ENCODE measurements around the gene TAOK2. TPM values are rescaled to one million over a fixed set of nuclear protein-coding genes. Genes with fewer than 3 reads are reported as not detected.
"Not testable (repeated sequence)": the region's sequence is repeated elsewhere in the genome, so short reads cannot be mapped to it uniquely, and the experiment has no call there.

Gene TAOK2
- total RNA-seq, 1 donor from 2014 or later: 178 TPM

DNA sequence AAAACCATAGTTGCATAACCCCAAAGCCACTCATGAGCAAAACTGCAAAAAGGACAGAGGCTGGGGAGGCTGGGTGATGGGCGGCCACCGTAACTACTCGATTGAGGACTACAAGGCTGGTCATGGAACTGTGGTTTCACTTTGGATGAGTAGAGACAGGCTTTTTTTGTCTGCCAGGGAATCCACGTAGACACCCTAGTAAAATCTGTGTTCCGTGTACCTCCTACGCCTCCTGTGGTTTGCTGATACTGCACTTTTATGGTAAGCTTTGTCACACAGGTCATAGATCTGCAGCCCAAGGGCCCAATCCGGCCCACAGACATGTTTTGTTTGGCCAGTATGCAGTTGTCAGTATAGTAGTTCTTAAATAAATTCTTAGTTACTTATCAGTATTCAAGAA, 59.6 kb downstream of the TAOK2 start:
- peaks cover 11% of the 10 kb centered on the region for H3K4me1 Mint-ChIP-seq (ENCODE audit: unreplicated experiment)
- no peaks in the 10 kb centered on the region for H3K9me3 Mint-ChIP-seq (ENCODE audit: unreplicated experiment)
- TF ChIP-seq CTCF (IDR thresholded peaks at IDR 0.05; ENCODE audit: unreplicated experiment): no peak
- H3K36me3 Mint-ChIP-seq (ENCODE audit: low read depth, unreplicated experiment): no peaks in the 10 kb centered on the region
- DNase-seq (ENCODE audit: low spot score): no peak
- no peak overlapping the region for H3K4me3 Mint-ChIP-seq (ENCODE audit: unreplicated experiment)
- no peak overlapping the region for H3K27ac Mint-ChIP-seq (ENCODE audit: unreplicated experiment)
- peaks cover 11% of the 10 kb centered on the region for H3K27me3 Mint-ChIP-seq (ENCODE audit: unreplicated experiment)

DNA sequence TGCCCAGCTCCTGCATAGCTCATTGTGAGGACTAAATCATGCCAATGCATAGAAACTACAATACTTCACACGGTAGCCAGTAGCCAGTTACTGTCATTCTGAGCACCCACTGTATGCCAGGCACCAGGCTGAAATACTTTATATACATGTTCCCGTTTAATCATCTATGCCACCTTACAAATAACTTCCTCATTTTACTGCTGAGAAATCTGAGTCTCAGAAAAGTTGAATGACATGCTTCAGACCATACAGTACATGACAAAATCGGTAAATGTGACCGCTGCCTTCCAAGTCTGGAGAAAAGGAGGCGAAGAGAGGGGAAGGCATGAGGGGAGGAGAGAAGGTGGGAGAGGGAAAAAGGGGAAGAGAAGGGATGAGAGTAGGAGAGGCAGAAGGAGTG, 66.6 kb downstream of the TAOK2 start:
- TF ChIP-seq CTCF (IDR thresholded peaks at IDR 0.05; ENCODE audit: unreplicated experiment): no peak

DNA sequence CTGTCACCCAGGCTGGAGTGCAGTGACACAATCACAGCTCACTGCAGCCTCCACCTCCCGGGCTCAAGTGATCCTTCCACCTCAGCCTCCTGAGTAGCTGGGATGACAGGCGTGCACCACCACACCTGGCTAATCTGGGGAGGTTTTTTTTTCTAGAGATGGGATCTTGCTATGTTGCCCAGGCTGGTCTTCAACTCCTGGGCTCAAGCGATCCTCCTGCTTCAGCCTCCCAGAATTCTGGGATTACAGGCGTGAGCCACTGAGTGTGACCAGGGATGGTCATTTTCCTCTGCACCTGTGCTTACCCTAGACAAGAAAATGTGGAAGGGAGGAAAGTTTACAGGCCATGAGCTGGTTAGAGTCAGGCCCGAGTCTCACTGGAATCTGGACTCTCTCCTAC, 67.0 kb downstream of the TAOK2 start:
- not testable (repeated sequence) for H3K9me3 Mint-ChIP-seq (ENCODE audit: unreplicated experiment); H3K4me3 Mint-ChIP-seq (ENCODE audit: unreplicated experiment); H3K36me3 Mint-ChIP-seq (ENCODE audit: low read depth, unreplicated experiment); H3K4me1 Mint-ChIP-seq (ENCODE audit: unreplicated experiment); DNase-seq (ENCODE audit: low spot score); H3K27me3 Mint-ChIP-seq (ENCODE audit: unreplicated experiment); H3K27ac Mint-ChIP-seq (ENCODE audit: unreplicated experiment)

More for the DNA sequence above, 66.6 kb downstream of the TAOK2 start:
- H3K36me3 Mint-ChIP-seq (ENCODE audit: low read depth, unreplicated experiment): peaks cover 1% of the 10 kb centered on the region
- no peak for DNase-seq (ENCODE audit: low spot score)
- H3K27me3 Mint-ChIP-seq (ENCODE audit: unreplicated experiment): peaks cover 3% of the 10 kb centered on the region
- no peak overlapping the region for H3K27ac Mint-ChIP-seq (ENCODE audit: unreplicated experiment)
- no peak overlapping the region for H3K4me3 Mint-ChIP-seq (ENCODE audit: unreplicated experiment)
- no peaks in the 10 kb centered on the region for H3K4me1 Mint-ChIP-seq (ENCODE audit: unreplicated experiment)
- H3K9me3 Mint-ChIP-seq (ENCODE audit: unreplicated experiment): no peaks in the 10 kb centered on the region

DNA sequence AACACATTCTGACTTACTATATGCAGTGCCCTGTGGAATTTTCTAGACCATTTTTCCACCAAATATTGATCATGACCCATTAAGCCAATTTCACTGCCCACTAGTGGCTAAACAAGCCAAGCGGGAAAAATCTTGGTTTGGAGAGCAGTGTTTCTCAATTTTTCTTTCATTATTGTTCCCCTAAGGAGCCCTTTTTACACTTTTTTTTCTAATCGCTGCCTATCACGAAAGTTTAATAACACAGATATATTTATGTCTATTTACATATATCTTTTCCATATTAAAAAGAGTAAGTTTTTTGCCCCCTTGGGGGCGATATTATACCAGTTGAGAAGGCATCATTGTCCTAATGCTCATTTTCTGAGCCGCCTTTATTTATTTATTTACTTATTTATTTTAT, 68.2 kb downstream of the TAOK2 start:
- peak; percentile 35 for TF ChIP-seq CTCF (IDR thresholded peaks at IDR 0.05; ENCODE audit: unreplicated experiment)
- DNase-seq (ENCODE audit: low spot score): no peak
- no peaks in the 10 kb centered on the region for H3K9me3 Mint-ChIP-seq (ENCODE audit: unreplicated experiment)
- H3K4me3 Mint-ChIP-seq (ENCODE audit: unreplicated experiment): no peak overlapping the region
- H3K27ac Mint-ChIP-seq (ENCODE audit: unreplicated experiment): no peak overlapping the region
- no peaks in the 10 kb centered on the region for H3K4me1 Mint-ChIP-seq (ENCODE audit: unreplicated experiment)
- peaks cover 6% of the 10 kb centered on the region for H3K27me3 Mint-ChIP-seq (ENCODE audit: unreplicated experiment)
- peaks cover 5% of the 10 kb centered on the region for H3K36me3 Mint-ChIP-seq (ENCODE audit: low read depth, unreplicated experiment)

Other genes starting within 250 kb of the TAOK2 start
- not detected for gene C16orf54, start 227.9 kb upstream of the TAOK2 start, total RNA-seq (ENCODE audit: unreplicated experiment)
- gene ZG16, start 195.6 kb upstream of the TAOK2 start, total RNA-seq (ENCODE audit: unreplicated experiment): not detected
- gene KIF22, start 183.1 kb upstream of the TAOK2 start, total RNA-seq (ENCODE audit: unreplicated experiment): 40.7 TPM
- 407 TPM for gene MAZ, start 167.3 kb upstream of the TAOK2 start, total RNA-seq (ENCODE audit: unreplicated experiment)
- 15.0 TPM for gene PRRT2, start 161.7 kb upstream of the TAOK2 start, total RNA-seq (ENCODE audit: unreplicated experiment)
- 38.6 TPM for gene PAGR1, start 157.7 kb upstream of the TAOK2 start, total RNA-seq (ENCODE audit: unreplicated experiment)
- 2.0 TPM for gene MVP, start 153.4 kb upstream of the TAOK2 start, total RNA-seq (ENCODE audit: unreplicated experiment)
- 85.0 TPM for gene CDIPT, start 110.6 kb upstream of the TAOK2 start, total RNA-seq (ENCODE audit: unreplicated experiment)
- gene SEZ6L2, start 74.3 kb upstream of the TAOK2 start, total RNA-seq (ENCODE audit: unreplicated experiment): 34.2 TPM
- gene ASPHD1, start 73.4 kb upstream of the TAOK2 start, total RNA-seq (ENCODE audit: unreplicated experiment): 3.0 TPM
- 25.8 TPM for gene KCTD13, start 47.6 kb upstream of the TAOK2 start, total RNA-seq (ENCODE audit: unreplicated experiment)
- gene TMEM219, start 11.8 kb upstream of the TAOK2 start, total RNA-seq (ENCODE audit: unreplicated experiment): 217 TPM
- gene HIRIP3, start 21.7 kb downstream of the TAOK2 start, total RNA-seq (ENCODE audit: unreplicated experiment): 5.2 TPM
- gene INO80E, start 22.4 kb downstream of the TAOK2 start, total RNA-seq (ENCODE audit: unreplicated experiment): 94.4 TPM
- gene DOC2A, start 37.2 kb downstream of the TAOK2 start, total RNA-seq (ENCODE audit: unreplicated experiment): 7.4 TPM
- gene C16orf92, start 49.3 kb downstream of the TAOK2 start, total RNA-seq (ENCODE audit: unreplicated experiment): not detected
- 1.4 TPM for gene TLCD3B, start 57.4 kb downstream of the TAOK2 start, total RNA-seq (ENCODE audit: unreplicated experiment)
- gene ALDOA, start 91.9 kb downstream of the TAOK2 start, total RNA-seq (ENCODE audit: unreplicated experiment): 551 TPM
- 191 TPM for gene PPP4C, start 102.1 kb downstream of the TAOK2 start, total RNA-seq (ENCODE audit: unreplicated experiment)
- 2.6 TPM for gene TBX6, start 118.1 kb downstream of the TAOK2 start, total RNA-seq (ENCODE audit: unreplicated experiment)
- 45.9 TPM for gene YPEL3, start 122.3 kb downstream of the TAOK2 start, total RNA-seq (ENCODE audit: unreplicated experiment)
- gene GDPD3, start 139.7 kb downstream of the TAOK2 start, total RNA-seq (ENCODE audit: unreplicated experiment): 9.3 TPM
- gene MAPK3, start 149.4 kb downstream of the TAOK2 start, total RNA-seq (ENCODE audit: unreplicated experiment): 125 TPM
- gene CORO1A, start 209.7 kb downstream of the TAOK2 start, total RNA-seq (ENCODE audit: unreplicated experiment): 24.9 TPM
- gene BOLA2B, start 219.8 kb downstream of the TAOK2 start, total RNA-seq (ENCODE audit: unreplicated experiment): 70.6 TPM
- 61.0 TPM for gene SLX1A, start 220.0 kb downstream of the TAOK2 start, total RNA-seq (ENCODE audit: unreplicated experiment)
- gene SULT1A3, start 225.4 kb downstream of the TAOK2 start, total RNA-seq (ENCODE audit: unreplicated experiment): 17.9 TPM